Measurements from ENCODE around the gene MBTPS1.

DNA sequence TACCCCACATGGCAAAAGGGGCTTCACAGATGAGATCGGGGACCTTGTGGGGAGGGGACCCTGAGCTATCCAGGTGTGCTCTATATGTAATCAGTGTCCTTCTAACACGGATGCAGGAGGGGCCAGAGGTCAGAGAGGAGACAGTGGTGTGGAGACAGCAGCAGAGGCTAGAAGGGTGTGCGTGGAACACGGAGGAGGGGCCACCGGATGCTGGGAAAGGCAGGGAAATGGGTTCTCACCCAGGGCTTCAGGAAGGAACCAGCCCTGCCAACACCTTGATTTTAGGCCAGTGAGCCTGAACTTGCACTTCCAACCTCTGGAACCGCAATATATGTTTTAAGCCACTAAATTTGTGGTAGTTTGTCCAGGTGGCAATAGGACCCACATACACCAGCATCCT lies 69.5 kb downstream of the MBTPS1 start:
- no peak for TF ChIP-seq POLR2AphosphoS5 (IDR thresholded peaks at IDR 0.05; ENCODE audit: low read depth, low read length)
- no peak for TF ChIP-seq POLR2A (IDR thresholded peaks at IDR 0.05; ENCODE audit: low read depth, low read length)
- TF ChIP-seq TAF1 (IDR thresholded peaks at IDR 0.05; ENCODE audit: borderline replicate concordance, low read depth, low read length) = no peak
